CD4-positive, alpha-beta T cell treated with Interleukin-17A for 1 hour (primary cell): ENCODE results near the gene MACROD2.

ENCODE experiments used
- DNase-seq: peaks from one replicate; pipeline ENCODE4 v3.0.0-alpha.2; 2020

MACROD2 gene

DNA sequence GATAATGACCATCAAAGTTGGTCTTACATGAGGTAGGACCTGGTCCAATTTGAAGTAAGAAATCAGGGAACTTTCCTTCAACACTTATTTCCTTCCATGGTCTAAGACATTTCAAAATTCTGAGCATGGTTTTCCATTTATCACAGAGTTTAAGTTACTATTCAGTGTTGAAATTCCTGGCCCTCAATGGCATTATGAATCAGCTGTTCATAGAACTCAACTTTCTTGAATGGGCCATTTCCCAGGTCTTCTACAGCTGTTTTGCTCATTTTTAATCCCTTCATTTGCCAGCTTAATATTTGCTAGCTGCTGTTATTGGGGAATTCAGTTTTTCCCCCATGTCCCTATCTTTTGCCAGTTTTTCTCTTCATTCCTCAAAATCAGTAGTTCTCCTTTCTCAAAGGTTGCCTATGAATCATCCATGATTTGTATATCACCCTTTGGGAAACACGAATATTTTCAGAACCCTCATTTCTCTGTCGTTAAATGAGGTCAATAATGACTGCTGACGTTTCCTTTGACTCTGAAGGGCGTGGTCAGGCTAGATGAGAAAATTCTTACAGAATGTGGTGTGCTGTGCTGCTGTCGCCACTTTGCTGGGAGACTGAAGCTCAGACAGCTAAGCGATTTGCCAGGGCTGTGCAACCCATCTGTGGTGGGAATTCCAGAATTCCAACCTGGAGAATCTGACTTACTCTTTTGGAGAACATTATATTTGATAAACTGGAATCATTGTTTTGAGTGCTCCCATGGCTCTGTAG, 558.6 kb downstream of the MACROD2 start:
- DNase-seq = no peak

DNA sequence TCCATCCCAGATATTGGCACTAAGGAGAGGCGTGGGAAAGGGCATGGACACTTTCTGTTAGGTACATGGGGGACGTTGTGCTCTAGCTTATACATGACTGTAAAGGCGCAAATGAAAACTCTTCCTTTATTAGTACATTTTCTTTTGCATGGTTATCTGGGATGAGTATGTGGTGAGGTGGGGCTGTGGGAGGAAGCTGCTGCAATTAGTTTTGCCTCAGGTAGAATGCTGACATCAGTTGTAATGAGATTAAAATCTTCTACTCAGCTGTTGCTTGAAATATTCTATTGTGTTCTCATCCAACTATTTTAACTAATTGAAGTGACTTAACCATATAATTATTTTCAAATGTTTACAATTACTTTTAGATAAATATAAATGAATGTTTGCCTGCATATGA, 560.4 kb downstream of the MACROD2 start:
- DNase-seq = no peak

DNA sequence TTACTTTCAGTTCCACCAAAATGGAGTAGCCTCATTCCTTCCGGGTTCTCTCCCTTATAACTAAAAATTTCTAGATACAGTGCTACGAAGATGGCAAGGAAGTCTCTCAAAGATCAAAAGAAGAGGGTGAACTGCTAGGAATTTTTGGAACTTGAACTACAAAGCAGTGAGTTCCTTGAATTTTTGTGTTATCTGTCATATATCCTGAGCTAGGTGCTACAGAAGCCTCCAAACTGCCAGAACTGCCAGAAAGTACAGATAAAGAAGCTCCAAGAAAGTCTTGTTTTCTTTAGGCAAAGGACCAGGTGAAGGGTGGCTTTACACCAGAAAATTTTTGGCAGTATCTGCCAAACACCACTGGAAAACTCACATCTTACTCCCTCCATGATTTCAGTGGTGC, 560.9 kb downstream of the MACROD2 start:
- no peak for DNase-seq

DNA sequence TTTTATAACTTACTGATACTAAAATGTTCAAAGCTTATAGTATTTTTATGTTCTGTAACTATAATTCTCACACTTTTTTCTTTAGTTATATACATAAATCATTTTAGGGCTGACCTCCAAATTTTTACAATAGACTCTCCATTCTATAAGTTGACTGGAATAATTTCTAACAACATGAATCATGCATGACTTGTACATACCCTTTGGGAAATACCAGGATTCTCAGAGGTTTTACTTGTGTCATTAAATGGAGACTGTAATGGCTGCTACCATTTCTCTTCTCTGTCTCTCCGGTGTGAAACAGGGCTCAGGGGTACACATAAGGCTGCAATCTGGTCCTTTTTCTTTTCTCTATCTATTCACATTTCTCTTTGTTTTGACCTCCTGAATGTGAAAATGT, 564.3 kb downstream of the MACROD2 start:
- DNase-seq = no peak

DNA sequence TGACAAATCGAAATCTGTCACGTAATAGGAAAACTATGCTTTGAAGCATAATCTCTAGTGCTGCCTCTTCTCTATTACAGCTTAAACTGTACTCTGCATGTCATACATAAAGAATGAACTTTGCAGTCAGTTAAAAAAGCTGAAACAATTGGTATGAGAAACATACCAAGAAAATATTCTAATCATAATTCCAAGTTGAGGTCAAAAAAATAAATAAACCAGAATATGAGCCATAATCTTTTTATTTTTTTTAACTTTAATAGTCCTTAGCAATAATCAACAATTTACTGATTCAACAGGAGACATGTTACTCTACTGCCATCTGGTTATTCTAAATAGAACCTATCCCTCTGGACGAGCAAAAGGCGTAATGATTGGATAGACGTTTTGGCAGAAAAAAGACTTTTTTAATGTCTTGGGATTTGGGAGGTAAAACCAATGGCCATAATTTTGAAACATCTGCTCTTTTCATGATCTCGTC, 566.5 kb downstream of the MACROD2 start:
- DNase-seq = no peak

DNA sequence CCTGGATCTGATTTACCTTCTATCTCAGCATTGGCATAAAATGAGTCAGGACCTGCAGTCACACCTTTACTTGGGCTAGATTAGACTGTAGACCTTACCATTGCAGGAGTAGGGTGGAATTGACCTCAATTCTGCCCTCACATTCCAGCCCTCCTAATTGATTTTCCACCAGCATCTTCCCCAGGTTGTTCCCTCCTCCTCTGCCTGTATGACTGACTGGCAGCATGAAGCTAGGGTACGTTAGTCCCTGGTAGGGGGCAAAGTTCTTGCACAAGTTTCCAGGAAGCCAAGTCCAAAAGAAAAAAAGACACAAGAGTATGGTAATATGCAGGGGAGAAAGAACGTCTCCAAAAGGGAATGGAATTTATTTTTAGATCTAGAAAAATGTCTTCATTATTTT, 567.7 kb downstream of the MACROD2 start:
- DNase-seq = no peak

DNA sequence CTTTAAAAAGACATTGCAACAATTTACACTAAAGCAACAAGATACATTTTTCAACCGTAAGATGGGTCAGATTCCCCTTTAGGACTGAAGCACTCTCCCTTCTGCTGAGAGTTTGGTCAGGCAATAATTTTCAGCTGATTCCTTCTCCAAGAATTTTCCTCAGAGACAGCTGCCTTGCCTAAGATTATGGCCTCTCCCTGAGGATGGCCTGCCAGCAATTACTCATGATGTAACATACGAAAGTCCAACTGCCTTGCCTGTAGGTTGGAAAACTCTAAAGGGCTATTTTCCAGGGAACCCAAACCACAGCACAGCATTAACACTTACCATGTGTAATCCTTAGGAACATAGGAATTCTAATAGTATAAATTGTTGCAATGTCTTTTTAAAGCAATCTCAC, 571.2 kb downstream of the MACROD2 start:
- DNase-seq = no peak

DNA sequence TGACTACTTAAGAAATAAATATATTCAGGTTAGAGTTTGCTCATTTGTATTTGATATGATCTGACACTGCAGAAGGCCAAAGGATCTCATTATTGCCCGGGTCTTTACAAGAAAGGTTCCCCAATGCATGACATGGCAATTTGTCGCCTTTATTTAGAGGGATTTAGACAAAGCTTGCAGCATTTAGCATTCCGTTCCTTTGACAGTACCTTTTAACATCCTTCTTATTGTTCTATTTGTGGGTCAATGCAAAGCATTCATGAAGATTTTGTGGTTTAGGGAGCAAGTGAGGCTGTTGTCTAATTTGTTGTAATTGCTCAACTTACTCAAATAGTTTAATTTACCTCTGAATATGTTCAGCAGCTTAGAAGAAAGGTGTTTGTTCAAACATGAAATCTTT, 572.9 kb downstream of the MACROD2 start:
- no peak for DNase-seq

DNA sequence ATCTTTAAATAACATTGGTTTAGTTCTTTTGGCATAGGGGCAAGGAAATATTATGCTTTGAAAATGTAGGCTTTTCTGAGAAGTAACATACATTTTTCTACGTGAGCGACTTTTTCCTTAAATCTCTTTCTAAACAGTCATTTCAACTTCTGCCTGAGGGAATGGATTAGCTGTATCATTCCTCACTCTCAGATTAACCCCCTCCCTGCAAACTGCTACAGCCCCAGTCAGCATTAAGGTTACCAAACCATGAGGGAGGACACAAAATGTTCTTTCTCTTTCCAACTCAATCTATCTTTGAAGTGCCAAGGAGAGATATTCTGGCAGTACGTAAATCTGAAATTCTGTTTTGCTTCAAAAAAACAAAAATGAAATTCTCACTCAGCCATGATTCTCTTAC, 573.4 kb downstream of the MACROD2 start:
- DNase-seq = no peak

DNA sequence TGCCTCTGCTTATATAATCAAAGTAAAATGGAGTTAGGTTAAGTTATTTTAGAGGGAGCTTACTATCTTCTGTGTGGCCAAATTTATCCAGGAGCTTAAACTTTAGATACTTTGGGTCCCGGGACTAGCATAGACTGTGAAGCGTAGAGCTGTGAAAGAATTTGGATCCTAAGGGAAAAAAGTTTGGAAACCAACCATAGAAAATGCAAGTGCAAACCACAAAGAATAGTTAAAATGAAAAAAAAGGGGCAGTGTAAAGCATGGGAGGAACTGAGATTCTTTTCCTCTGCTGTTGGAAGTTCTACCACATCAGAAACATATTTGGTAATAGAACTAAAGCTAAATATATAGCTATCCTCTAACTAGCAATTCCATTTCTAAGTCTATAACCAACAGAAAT, 574.3 kb downstream of the MACROD2 start:
- DNase-seq = no peak

DNA sequence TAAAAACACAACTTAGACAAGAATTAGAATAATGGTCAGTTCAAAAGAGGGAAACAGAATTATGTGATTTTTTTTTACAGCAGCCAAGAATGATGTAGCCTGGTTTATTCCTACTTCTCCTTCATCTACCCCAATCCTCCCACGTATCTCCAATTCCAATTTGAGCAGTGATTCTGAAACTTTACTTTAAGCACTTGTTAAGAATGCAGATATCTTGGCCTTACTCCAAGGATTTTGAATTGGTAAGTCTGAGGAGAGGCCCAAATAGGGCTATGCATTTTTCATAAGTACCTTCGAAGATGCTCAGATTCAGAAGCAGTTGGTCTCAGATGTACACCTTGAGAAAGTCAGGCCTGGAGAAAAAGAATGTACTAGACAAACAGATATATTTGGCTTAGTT, 575.5 kb downstream of the MACROD2 start:
- DNase-seq = no peak

DNA sequence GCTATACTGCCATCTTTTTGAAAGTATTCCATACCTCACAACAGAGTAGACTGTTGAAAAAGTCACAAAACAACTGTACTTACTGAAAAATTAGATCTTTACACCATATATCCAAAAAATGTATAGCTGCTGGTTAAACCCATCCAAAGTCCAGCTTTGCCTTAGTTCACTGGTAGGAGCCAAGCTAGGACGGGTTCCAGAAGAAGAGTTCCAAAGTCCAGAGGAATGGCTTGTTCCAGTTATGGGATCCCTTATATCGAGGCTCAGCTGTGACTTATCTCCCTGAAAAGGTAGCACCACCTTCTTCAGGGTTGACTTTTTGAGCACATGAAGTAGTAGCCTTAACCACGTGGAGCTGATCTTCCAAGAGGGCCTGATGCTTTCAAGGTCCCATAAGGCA, 578.4 kb downstream of the MACROD2 start:
- DNase-seq = no peak

DNA sequence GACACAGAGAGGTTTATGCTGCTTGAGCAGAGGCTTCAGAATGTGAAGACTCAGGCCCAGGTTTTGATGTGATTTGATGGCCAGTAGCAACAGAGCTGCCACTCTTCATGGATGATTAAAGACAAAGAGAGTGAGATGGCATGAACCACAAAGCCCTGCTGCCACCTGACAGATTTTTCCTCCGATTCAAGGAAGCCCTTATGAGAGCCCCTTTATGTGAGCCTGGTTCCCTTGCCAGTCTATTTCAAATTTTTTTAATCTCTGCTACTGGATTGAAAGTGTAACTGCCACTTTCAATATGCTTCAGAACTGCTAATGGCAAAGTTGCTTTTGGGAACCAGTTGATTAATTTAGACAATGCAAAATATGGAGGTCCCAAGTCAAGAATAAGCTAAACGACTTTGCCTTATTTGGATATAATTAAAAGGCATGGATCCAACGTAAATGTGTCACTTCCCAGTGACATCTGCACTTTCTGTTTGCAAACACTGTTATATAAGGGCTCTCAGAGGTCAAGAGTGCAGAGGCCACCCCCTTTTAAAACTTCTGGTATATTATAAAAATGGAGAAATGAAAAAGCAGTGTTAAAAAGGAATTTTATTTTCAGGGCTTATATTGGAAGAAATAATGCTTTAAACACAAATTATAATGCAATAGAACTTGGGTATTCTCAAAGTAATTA, 581.0 kb downstream of the MACROD2 start:
- no peak for DNase-seq

DNA sequence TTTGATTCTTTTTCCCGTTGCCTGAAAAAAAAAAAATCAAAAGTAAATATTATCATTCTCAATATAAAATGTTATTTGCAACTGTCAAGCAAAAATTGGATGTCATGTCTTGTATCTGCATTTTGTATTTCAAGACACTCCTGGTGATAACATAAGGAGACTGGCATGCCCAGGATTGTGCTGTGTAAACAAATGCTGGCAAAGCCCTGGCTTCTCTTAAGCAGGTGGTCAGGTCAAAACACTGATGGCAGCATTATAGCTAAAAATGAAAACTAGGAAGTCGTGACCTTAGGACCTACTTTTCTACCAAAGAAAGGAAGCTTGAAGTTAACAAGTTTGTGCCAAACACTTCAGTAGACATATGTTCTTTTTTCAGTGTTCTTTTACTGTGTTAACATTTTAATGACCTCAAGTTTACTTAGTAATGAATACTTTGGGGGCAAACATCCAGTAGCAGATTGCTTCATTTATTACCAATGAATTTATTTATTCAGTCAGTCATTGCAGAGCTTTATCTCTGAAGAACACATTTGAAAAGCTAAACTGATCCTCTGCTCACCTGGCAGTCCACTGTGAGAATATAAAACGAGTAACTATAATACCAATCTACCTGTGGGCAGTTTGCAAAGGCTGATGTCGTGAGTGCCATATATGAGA, 585.2 kb downstream of the MACROD2 start:
- DNase-seq = no peak

DNA sequence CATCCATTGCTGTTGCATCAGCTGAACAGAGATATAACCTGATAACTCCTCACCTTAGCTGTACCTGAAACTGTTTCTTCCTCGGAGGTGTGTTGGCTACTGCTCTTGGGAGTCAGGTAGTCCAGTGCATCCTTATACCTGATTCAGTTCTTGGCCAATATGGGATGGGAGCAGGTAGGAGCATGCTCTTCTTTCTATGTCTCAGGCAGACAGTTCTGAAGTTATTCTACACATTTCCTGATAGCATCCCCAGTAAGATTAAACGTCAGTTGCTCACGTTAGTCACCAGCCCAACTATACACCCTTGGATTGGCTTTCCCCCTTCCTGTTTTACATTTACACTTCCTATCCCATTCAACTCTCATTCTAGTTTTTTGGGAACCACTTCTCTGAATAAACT, 586.4 kb downstream of the MACROD2 start:
- DNase-seq = no peak

DNA sequence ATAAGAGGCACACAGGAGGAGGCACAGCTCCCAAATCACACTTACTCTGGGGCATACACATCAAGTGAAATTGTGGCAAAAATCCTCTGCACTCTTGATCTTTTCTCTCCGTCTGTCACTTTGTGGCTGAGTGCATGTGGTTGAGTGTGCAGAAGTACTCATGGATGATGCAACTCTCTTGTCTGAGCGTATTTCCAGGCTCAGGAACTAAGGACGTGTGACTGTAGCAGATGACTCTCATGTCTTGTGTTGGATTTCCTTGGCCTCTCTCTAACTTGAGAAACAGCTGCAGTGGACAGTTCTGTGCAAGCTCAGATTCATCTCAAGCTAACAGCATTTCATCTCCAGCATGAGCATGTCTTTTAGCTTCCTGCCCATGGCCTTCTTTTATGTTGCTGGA, 587.5 kb downstream of the MACROD2 start:
- no peak for DNase-seq

DNA sequence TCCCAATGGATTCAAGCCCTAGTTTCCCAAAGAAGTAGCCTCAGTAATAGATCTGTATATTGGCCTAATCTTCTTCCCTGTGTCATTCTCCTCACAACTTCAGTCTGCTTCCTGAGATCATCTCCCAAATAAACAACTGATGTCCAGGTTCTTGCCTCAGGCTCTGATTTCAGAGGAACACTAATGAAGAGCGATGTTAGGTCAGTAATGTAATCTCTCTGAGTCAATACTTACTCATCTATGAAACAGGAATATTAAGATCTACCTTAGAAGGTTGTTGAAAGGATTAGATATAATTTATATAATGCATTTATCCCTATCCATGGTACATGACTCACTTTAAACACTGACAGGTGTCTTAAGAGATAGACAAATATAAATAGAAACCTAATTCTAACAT, 588.1 kb downstream of the MACROD2 start:
- no peak for DNase-seq

DNA sequence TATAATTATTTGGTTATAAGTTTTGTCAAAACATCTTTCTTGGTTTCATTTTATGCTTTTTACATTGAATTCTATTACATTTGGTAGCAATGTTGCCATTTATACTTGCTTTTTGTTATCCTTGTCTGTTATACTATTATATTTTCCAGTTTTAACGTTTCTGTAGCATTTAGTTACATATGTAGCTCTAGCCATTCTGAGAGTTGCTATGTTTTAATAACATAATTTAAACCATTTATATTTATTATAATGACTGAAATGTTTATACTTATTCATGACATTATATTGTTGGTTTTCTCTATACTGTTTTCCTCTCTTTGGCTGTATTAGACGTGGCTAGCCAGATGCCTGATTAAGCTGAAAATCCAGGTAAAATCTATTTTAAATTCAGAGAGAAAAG, 594.1 kb downstream of the MACROD2 start:
- no peak for DNase-seq

DNA sequence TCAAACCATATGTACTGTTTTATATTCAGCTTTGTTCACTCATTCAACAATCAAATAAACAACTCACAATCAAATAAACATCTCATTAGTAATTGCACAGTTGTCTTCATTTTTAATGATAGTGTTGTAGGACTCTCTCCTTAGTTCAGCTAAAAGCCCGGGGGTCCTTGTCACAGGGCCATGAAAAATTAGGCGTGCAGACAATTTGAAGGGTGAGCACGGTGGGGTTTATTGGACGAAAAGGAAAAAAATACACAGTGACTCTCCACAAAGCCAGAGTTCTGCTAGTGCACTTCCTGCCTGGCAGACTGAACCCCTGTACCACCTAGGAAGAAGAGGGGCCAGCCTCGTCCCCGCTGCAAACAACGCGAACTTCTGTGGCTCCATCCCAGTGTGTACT, 599.7 kb downstream of the MACROD2 start:
- DNase-seq = no peak

DNA sequence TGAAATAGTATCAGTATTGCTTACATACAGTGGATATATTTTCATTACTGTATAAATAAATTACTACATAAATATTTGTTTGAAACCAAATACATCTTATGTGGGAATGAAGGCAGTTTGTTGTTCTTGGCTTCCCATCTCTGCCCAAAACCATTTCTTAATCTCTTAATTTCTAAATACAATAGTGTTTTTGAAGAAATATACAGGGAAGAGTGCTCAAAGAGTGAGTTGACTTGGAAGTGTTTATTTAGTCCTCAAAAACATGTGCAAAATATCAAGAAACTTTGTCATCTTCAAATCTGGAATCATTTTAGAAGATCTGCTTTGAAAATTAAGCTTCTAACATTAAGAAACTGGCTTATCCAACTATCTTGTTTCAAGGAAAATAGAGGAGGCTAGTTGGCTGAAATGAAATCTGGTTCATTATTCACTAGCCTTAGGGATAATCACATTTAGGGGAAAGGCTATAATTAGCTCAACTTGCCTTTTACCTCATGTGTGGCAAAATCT, 601.9 kb downstream of the MACROD2 start:
- DNase-seq = no peak

DNA sequence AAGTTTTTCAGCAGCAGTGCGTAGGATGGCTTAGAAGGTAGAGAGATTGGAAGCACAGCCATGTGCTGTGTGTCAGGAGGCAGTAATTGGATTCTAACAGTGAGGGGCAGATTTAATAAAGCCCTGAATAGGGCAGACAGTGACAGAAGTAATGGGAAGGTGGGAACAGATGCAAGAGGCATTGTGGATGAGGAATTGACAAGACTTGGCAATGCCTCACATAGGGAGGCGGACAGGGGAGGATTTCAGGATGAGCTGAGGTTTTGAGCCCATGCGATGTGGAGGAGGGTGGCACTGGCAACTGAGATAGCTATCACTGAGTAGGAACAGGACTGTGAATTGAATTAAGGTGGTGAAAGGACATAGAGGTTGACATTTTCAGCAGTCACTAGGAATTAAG, 604.3 kb downstream of the MACROD2 start:
- DNase-seq = no peak

DNA sequence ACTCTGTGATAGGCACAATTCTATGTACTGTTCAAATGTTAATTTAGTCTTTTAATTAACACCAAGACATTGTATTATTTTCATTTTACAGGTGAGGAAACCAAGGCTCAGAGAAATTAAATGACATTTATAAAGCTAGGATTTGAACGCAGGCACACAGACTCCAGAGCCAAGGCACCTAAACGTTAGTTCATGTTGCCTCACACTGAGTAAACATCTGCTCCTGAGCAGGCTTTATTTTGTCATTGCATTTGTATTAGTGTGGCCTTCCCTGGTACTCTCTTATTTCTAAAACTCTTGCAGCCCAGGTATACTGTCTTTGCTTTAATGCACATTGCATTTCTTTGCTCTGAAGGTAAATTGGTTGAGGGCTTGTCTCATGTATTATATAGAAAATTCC, 605.2 kb downstream of the MACROD2 start:
- no peak for DNase-seq

DNA sequence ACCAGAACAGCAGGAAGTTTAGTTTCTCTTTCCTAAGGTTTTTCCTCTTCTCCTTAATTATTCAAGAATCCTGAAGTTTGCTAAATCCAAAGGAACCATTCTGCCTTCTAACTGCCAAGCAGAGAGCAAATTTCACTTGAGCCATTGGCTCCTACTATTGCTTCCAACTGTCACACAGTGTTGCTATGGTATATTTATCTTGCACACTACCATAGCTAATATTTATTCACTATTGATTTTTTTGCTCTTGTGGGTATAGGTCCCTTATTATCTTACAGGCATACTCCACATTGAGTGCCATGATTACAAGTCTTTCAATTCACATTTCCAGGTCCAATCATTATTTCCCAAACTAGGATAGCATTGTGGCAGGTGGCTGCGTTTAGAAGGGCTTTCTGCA, 608.8 kb downstream of the MACROD2 start:
- no peak for DNase-seq
